ENCODE data around the gene N4BP2L2.

N4BP2L2 gene

DNA sequence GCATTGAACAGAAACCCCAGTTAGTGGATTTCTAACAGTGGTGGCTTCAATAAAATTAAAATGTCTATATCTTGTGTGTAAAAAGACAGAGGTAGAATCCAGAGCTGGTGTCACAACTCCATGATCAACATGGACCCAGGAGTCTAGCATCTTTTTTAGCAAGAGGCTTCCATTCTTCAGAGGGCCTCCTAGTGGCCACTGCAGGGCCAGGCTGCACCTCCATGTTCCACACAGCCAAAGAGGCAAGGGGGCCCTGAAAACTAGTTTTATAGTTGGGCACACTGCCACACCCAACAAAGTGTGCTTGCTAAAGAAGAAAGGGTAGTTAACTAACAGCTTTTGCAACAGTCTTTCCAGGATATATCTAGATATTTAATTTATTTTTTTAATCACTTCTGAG lies 123.6 kb downstream of the N4BP2L2 start:
- Histone ChIP-seq H3K4me3 (ENCODE audit: insufficient read depth, low read depth, low read length, poor library complexity, severe bottlenecking) (no peak overlapping the region), H3K36me3 (ENCODE audit: control insufficient read depth, insufficient read depth, low read length) (peaks cover 13% of the 10 kb centered on the region), H3K4me1 (ENCODE audit: control insufficient read depth, insufficient read depth, low read length, poor library complexity, severe bottlenecking) (no peaks in the 10 kb centered on the region), H3K27ac (ENCODE audit: insufficient read depth, low read length, poor library complexity, severe bottlenecking) (no peak overlapping the region), H3K9me3 (ENCODE audit: control insufficient read depth, low read length) (no peaks in the 10 kb centered on the region), H3K27me3 (replicated peaks; ENCODE audit: control insufficient read depth, insufficient read depth, low read length, poor library complexity, severe bottlenecking) (no peaks in the 10 kb centered on the region)
- DNase-seq = no peak

GRCh38 chr13:32414580-32414979 lies 124.0 kb downstream of the N4BP2L2 start:
- DNase-seq = no peak
- Histone ChIP-seq H3K36me3 (ENCODE audit: control insufficient read depth, insufficient read depth, low read length) (peaks cover 9% of the 10 kb centered on the region), H3K27ac (ENCODE audit: insufficient read depth, low read length, poor library complexity, severe bottlenecking) (no peak overlapping the region), H3K9me3 (ENCODE audit: control insufficient read depth, low read length) (no peaks in the 10 kb centered on the region), H3K27me3 (replicated peaks; ENCODE audit: control insufficient read depth, insufficient read depth, low read length, poor library complexity, severe bottlenecking) (no peaks in the 10 kb centered on the region), H3K4me3 (ENCODE audit: insufficient read depth, low read depth, low read length, poor library complexity, severe bottlenecking) (no peak overlapping the region), H3K4me1 (ENCODE audit: control insufficient read depth, insufficient read depth, low read length, poor library complexity, severe bottlenecking) (no peaks in the 10 kb centered on the region)

DNA sequence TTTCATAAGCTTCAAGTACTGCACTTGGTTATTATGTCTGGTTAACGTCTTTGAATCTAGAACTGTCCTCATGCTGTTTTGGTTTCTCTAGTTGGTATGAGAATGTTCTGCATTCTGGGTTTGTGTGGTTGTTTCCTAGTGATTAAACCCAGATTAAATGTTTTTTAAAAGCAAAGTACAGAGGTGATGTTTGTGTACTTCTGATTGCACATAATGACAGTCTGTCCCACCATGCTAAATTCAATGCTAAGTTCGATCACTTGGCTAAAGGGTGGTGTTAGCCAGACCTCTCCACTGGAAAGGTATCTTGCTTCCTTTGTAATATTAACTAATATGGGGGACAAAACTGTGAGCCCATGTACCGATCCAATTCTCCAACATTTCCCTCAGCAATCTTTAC lies 125.3 kb downstream of the N4BP2L2 start:
- H3K36me3 ChIP-seq (ENCODE audit: control insufficient read depth, insufficient read depth, low read length) = peaks cover 8% of the 10 kb centered on the region
- DNase-seq = no peak
- H3K27me3 ChIP-seq (replicated peaks; ENCODE audit: control insufficient read depth, insufficient read depth, low read length, poor library complexity, severe bottlenecking) = no peaks in the 10 kb centered on the region
- no peak overlapping the region for H3K4me3 ChIP-seq (ENCODE audit: insufficient read depth, low read depth, low read length, poor library complexity, severe bottlenecking)
- H3K27ac ChIP-seq (ENCODE audit: insufficient read depth, low read length, poor library complexity, severe bottlenecking) = no peak overlapping the region
- H3K4me1 ChIP-seq (ENCODE audit: control insufficient read depth, insufficient read depth, low read length, poor library complexity, severe bottlenecking) = no peaks in the 10 kb centered on the region
- H3K9me3 ChIP-seq (ENCODE audit: control insufficient read depth, low read length) = no peaks in the 10 kb centered on the region

DNA sequence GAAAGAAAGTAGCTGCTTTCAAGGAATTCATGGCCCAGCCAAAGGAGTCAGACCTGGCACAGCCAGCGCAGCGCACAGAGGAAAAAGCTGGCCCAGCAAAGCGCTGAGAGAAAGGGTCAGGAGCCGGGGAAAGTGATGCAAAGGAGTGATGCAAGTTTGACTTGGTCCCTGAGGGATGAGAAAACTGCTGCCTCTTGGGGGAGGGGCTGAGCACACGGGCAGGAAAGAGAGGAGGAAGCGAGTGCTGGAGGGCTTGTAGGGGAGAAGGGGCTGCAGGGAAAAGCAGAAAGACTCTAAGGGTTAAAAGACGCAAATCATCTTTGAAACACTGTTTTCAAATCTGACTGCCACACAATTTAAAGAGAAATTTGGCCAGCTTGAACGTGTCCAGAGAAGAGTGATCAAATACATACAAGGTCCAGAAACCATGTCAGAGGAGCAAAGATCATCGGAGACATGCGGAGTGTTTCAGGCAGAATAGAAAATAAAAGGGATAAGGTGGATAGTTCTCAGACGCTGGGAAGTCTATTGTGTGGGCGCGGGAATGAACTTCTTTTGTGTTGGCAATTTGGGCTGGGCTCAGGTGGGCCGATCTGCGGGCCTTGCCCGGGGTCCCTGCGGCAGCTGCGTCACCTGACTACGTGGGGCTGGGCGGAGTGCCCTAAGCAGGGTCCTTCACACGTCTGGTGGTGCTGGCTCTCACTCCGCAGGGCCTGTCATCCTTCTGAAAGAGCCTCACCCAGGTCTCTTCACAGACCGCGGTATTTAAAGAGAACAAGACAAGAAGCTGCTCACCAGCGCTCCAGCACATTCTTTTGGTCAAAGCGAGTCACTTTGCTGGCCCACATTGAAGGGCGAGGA lies 128.8 kb downstream of the N4BP2L2 start:
- Histone ChIP-seq H3K27me3 (replicated peaks; ENCODE audit: control insufficient read depth, insufficient read depth, low read length, poor library complexity, severe bottlenecking) (no peaks in the 10 kb centered on the region), H3K36me3 (ENCODE audit: control insufficient read depth, insufficient read depth, low read length) (peaks cover 15% of the 10 kb centered on the region), H3K27ac (ENCODE audit: insufficient read depth, low read length, poor library complexity, severe bottlenecking) (no peak overlapping the region), H3K9me3 (ENCODE audit: control insufficient read depth, low read length) (no peaks in the 10 kb centered on the region), H3K4me3 (ENCODE audit: insufficient read depth, low read depth, low read length, poor library complexity, severe bottlenecking) (no peak overlapping the region), H3K4me1 (ENCODE audit: control insufficient read depth, insufficient read depth, low read length, poor library complexity, severe bottlenecking) (no peaks in the 10 kb centered on the region)
- DNase-seq = no peak

DNA sequence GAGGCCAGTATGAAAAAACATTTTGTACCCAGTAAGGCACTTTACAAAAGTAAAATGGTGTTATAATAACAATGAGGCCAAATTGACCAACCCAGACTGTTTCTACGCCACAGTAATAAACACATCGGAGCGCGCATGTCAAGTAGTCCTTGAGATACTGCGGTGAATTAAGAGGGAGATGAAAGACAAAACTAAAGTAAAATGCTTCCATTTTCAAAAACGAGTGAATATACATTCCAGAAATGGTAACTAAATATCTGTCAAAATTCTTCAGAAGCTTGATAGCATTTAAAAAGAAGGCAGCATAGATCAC lies 129.6 kb downstream of the N4BP2L2 start:
- DNase-seq = no peak
- Histone ChIP-seq H3K9me3 (ENCODE audit: control insufficient read depth, low read length) (no peaks in the 10 kb centered on the region), H3K36me3 (ENCODE audit: control insufficient read depth, insufficient read depth, low read length) (peaks cover 23% of the 10 kb centered on the region), H3K4me1 (ENCODE audit: control insufficient read depth, insufficient read depth, low read length, poor library complexity, severe bottlenecking) (no peaks in the 10 kb centered on the region), H3K27ac (ENCODE audit: insufficient read depth, low read length, poor library complexity, severe bottlenecking) (no peak overlapping the region), H3K4me3 (ENCODE audit: insufficient read depth, low read depth, low read length, poor library complexity, severe bottlenecking) (no peak overlapping the region), H3K27me3 (replicated peaks; ENCODE audit: control insufficient read depth, insufficient read depth, low read length, poor library complexity, severe bottlenecking) (no peaks in the 10 kb centered on the region)

DNA sequence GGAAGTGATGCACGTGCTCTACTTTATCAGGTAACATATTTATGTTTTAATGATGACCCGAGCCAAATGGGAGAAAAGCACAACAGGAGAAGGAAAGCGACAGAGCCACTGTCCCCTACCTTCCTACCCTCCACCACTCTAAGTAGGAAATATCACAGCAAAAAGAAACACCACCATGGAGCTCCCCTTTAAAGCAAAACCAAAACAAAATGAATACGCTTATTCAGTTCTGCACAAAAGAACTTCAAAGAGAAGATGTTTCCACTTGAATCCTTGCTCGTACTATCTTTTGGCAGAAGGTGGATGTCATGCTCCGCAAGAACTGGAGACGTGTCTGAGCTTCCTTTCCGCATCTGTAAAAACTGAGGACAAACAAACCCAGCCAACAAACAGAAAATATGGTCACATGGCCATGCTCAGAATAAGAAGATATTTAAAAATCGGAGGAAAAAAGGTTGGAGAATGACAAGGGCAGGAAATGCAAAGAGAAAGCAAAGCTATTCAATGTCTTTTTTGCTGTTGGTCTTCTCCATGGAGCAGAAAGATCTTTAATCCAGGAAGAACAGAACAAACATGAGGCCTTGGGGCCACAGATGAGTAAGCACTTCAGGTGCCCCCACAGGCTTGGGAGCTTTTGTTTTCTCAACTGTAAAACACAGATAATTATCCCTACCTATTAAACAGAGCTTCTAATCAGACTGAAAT lies 130.1 kb downstream of the N4BP2L2 start:
- Histone ChIP-seq H3K4me1 (ENCODE audit: control insufficient read depth, insufficient read depth, low read length, poor library complexity, severe bottlenecking) (no peaks in the 10 kb centered on the region), H3K4me3 (ENCODE audit: insufficient read depth, low read depth, low read length, poor library complexity, severe bottlenecking) (no peak overlapping the region), H3K9me3 (ENCODE audit: control insufficient read depth, low read length) (no peaks in the 10 kb centered on the region), H3K36me3 (ENCODE audit: control insufficient read depth, insufficient read depth, low read length) (peaks cover 26% of the 10 kb centered on the region), H3K27ac (ENCODE audit: insufficient read depth, low read length, poor library complexity, severe bottlenecking) (no peak overlapping the region), H3K27me3 (replicated peaks; ENCODE audit: control insufficient read depth, insufficient read depth, low read length, poor library complexity, severe bottlenecking) (no peaks in the 10 kb centered on the region)
- DNase-seq = no peak

GRCh38 chr13:32407854-32408253 lies 130.7 kb downstream of the N4BP2L2 start:
- no peaks in the 10 kb centered on the region for H3K9me3 ChIP-seq (ENCODE audit: control insufficient read depth, low read length)
- no peaks in the 10 kb centered on the region for H3K27me3 ChIP-seq (replicated peaks; ENCODE audit: control insufficient read depth, insufficient read depth, low read length, poor library complexity, severe bottlenecking)
- H3K4me3 ChIP-seq (ENCODE audit: insufficient read depth, low read depth, low read length, poor library complexity, severe bottlenecking) = no peak overlapping the region
- no peak overlapping the region for H3K27ac ChIP-seq (ENCODE audit: insufficient read depth, low read length, poor library complexity, severe bottlenecking)
- H3K4me1 ChIP-seq (ENCODE audit: control insufficient read depth, insufficient read depth, low read length, poor library complexity, severe bottlenecking) = no peaks in the 10 kb centered on the region
- DNase-seq = no peak
- H3K36me3 ChIP-seq (ENCODE audit: control insufficient read depth, insufficient read depth, low read length) = peaks cover 32% of the 10 kb centered on the region

DNA sequence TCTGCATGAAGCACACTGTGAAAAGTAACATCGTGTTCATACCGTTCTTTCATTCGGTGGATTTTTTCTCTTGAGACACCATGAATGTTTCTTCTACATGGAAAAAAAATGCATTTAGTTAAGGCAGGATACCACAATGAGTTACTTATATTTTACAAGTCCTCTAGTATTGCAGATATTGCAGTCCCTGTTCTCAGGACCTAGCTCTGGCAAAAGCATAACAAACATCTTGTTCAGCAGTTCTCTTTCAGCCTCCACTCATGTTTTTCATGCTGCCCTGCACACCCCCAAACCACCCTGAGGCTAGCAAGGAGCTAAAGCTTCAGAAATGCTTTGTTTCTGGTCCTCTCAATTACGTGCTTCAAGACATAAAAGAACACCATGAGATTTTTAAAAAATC lies 135.5 kb downstream of the N4BP2L2 start:
- no peaks in the 10 kb centered on the region for H3K27me3 ChIP-seq (replicated peaks; ENCODE audit: control insufficient read depth, insufficient read depth, low read length, poor library complexity, severe bottlenecking)
- no peak for DNase-seq
- no peaks in the 10 kb centered on the region for H3K9me3 ChIP-seq (ENCODE audit: control insufficient read depth, low read length)
- H3K27ac ChIP-seq (ENCODE audit: insufficient read depth, low read length, poor library complexity, severe bottlenecking) = no peak overlapping the region
- peaks cover 36% of the 10 kb centered on the region for H3K36me3 ChIP-seq (ENCODE audit: control insufficient read depth, insufficient read depth, low read length)
- no peaks in the 10 kb centered on the region for H3K4me1 ChIP-seq (ENCODE audit: control insufficient read depth, insufficient read depth, low read length, poor library complexity, severe bottlenecking)
- no peak overlapping the region for H3K4me3 ChIP-seq (ENCODE audit: insufficient read depth, low read depth, low read length, poor library complexity, severe bottlenecking)

DNA sequence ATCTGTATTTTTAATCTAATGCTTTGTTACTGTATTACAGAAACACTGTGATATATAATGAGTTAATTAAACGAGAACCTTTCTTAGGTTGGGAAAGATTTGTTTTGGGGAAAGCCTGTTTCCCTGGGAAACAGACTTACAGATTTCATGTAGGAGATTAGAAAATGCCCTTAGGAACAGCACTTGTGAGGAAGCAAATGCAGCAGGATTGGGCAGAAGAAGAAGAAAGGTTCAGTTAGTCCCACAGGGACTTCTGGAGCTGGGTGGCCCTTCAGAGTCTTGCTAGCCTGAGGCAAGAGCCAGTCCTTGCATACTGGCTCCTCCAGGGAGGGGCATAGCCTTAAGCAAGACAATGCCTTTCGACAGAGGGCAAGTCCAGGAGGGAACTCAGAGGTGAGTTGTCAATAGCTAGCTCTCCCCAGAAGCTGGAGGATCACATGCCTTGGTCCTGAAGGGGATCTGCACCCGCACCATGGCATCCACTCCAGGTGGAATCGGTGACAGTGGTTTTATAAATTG lies 147.4 kb downstream of the N4BP2L2 start:
- Histone ChIP-seq H3K4me3 (ENCODE audit: insufficient read depth, low read depth, low read length, poor library complexity, severe bottlenecking) (no peak overlapping the region), H3K4me1 (ENCODE audit: control insufficient read depth, insufficient read depth, low read length, poor library complexity, severe bottlenecking) (no peaks in the 10 kb centered on the region), H3K9me3 (ENCODE audit: control insufficient read depth, low read length) (no peaks in the 10 kb centered on the region), H3K36me3 (ENCODE audit: control insufficient read depth, insufficient read depth, low read length) (no peaks in the 10 kb centered on the region), H3K27me3 (replicated peaks; ENCODE audit: control insufficient read depth, insufficient read depth, low read length, poor library complexity, severe bottlenecking) (no peaks in the 10 kb centered on the region), H3K27ac (ENCODE audit: insufficient read depth, low read length, poor library complexity, severe bottlenecking) (no peak overlapping the region)
- DNase-seq = no peak

DNA sequence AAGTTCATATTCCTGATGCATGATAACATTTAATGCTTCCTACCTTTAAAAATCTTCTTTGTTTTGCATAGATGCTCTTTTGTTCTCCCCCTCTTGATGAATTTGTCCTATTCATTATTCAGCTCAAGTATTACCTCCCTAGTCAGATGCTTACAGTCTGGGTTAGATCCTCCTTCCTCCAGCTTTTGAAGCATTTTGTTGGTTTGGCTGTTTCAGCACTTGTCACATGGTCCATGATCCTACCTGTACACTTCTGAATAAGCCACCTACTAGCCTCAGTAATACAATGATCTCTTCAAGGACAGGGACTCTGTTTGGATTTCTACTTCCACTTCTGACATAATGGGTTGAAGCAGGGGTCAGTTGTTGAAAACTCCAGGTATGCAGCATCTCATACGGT lies 148.1 kb downstream of the N4BP2L2 start:
- no peak overlapping the region for H3K4me3 ChIP-seq (ENCODE audit: insufficient read depth, low read depth, low read length, poor library complexity, severe bottlenecking)
- no peaks in the 10 kb centered on the region for H3K9me3 ChIP-seq (ENCODE audit: control insufficient read depth, low read length)

More for the DNA sequence above, 148.1 kb downstream of the N4BP2L2 start:
- no peaks in the 10 kb centered on the region for H3K36me3 ChIP-seq (ENCODE audit: control insufficient read depth, insufficient read depth, low read length)
- H3K27me3 ChIP-seq (replicated peaks; ENCODE audit: control insufficient read depth, insufficient read depth, low read length, poor library complexity, severe bottlenecking) = no peaks in the 10 kb centered on the region
- DNase-seq = no peak
- no peaks in the 10 kb centered on the region for H3K4me1 ChIP-seq (ENCODE audit: control insufficient read depth, insufficient read depth, low read length, poor library complexity, severe bottlenecking)
- H3K27ac ChIP-seq (ENCODE audit: insufficient read depth, low read length, poor library complexity, severe bottlenecking) = no peak overlapping the region
